ENCODE measurements around the gene ST6GAL2.
A peak's percentile ranks its signal among the peaks of the same experiment; 100 is the strongest.

Gene ST6GAL2

DNA sequence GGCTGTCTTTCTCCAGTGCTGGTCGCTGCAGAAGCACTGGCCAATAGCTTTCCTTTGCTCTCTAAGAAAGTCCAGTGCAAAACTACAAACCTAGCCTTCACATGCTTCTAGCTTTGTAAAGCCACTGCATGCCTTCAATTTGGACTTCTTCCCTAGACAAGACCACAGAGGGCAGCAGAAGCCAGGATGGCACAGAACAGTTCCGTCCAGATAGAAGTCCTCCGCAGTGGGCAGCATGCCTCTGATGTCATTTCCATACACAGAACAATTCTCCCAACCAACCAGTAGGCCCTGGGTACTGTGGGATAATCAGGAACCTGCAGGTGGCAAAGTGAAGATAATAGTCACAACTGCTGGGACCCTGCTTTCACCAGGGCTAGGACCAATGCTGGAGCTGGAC is 3.3 kb downstream of the ST6GAL2 start:
- TF ChIP-seq, protein P1, sequence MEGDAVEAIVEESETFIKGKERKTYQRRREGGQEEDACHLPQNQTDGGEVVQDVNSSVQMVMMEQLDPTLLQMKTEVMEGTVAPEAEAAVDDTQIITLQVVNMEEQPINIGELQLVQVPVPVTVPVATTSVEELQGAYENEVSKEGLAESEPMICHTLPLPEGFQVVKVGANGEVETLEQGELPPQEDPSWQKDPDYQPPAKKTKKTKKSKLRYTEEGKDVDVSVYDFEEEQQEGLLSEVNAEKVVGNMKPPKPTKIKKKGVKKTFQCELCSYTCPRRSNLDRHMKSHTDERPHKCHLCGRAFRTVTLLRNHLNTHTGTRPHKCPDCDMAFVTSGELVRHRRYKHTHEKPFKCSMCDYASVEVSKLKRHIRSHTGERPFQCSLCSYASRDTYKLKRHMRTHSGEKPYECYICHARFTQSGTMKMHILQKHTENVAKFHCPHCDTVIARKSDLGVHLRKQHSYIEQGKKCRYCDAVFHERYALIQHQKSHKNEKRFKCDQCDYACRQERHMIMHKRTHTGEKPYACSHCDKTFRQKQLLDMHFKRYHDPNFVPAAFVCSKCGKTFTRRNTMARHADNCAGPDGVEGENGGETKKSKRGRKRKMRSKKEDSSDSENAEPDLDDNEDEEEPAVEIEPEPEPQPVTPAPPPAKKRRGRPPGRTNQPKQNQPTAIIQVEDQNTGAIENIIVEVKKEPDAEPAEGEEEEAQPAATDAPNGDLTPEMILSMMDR (IDR thresholded peaks at IDR 0.05; ENCODE audit: low read length, missing control alignments), result no peak
- H3K4me3 ChIP-seq (replicated peaks; ENCODE audit: low read depth, low read length), result no peak overlapping the region
- DNase-seq (ENCODE audit: low read depth), result peak; percentile 8

DNA sequence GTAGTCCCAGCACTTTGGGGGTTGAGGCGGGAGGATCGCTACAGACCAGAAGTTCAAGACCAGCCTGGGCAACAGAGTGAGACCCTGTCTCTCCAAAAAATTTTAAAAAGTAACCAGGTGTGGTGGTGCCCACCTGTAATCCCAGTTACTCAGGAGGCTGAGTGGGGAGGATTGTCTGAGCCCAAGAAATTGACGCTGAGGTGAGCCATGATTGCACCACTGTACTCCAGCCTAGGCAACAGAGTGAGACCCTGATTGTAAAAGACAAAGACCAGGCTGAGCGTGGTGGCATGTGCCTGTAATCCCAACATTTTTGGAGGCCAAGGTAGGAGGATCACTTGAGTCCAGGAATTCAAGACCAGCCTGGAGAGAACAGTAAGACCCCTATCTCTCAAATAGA is 7.8 kb downstream of the ST6GAL2 start:
- DNase-seq (ENCODE audit: low read depth), result no peak
- no peak overlapping the region for H3K4me3 ChIP-seq (replicated peaks; ENCODE audit: low read depth, low read length)
- TF ChIP-seq, protein P1 (IDR thresholded peaks at IDR 0.05; ENCODE audit: low read length, missing control alignments), result no peak

DNA sequence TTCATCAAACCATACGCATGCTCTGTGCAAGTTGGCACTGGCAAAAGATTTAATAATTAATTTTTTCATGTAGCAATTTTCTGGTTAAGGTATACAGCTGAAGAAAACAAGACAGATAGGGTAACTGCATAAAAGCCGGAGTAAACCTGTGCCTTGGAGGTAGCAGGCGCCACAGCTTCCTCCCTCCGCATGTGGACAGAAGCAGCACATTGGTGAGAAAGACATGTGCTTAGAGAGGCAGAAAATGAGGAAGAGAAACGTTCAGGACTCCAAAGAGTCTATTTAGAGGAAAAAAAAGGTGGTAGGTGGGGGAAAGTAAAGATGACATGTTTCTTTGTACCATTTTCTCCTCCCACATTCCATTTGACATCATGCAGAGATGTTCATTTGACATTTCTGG is 9.3 kb downstream of the ST6GAL2 start:
- TF ChIP-seq, protein P1 (IDR thresholded peaks at IDR 0.05; ENCODE audit: low read length, missing control alignments), result no peak
- no peak for DNase-seq (ENCODE audit: low read depth)
- no peak overlapping the region for H3K4me3 ChIP-seq (replicated peaks; ENCODE audit: low read depth, low read length)

DNA sequence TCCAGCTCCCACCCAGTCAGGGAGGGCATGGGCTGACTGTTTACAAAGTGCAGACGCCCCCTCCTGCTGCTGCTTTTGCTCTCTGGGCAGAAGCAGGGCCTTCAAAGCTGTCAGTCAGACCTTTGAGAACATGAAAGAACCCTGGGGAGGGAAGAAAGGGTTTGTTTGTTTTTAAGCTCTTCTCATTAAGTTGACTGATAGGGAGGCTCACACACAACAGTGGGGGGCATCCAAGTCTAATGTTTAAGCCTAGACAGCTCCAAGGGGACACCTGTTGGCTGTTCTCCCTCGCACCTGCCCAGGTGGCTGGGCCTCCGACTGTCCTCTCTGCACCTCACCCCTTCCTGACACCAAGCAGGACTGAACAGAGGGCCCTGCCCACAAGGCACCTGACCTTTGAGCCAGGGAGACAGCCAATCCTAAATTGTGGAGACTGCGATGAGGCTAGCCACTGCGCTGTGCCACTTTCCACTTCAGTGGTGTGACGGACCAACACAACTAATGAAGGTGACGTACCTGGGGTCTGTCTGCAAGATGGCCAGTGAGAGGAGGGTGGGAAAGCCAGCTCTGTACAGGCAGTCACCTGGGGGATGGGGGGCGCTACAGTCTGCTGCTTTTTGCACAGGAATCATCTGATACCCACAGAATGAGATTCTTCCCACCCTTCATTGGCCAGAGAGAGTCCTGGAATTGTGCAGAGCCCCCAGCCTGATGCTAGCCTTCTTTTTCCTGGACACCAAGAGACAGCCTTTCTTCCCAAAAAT is 16.3 kb downstream of the ST6GAL2 start:
- TF ChIP-seq, protein P1 (IDR thresholded peaks at IDR 0.05; ENCODE audit: low read length, missing control alignments), result no peak
- H3K4me3 ChIP-seq (replicated peaks; ENCODE audit: low read depth, low read length), result no peak overlapping the region
- DNase-seq (ENCODE audit: low read depth), result no peak

DNA sequence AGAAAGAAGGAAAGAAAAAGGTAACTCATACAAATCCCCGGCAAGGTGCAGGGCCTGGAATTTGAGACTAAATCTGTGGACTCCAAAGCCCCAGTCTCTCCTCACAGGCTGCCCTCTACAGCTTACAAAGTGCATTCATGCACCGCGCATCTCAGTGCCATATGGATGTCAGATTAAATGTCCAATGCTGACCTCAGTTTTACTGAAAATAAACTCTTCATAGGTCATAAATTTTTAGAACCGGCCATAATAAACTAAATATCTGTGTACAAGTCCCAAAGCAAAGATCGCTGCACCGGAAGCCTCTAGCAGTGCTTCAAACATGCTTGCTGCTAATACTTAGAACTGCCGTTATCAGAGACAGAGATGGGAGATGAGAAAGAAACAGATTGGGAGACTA is 17.7 kb downstream of the ST6GAL2 start:
- no peak for DNase-seq (ENCODE audit: low read depth)
- TF ChIP-seq, protein P1 (IDR thresholded peaks at IDR 0.05; ENCODE audit: low read length, missing control alignments), result peak; percentile 19
- no peak overlapping the region for H3K4me3 ChIP-seq (replicated peaks; ENCODE audit: low read depth, low read length)

DNA sequence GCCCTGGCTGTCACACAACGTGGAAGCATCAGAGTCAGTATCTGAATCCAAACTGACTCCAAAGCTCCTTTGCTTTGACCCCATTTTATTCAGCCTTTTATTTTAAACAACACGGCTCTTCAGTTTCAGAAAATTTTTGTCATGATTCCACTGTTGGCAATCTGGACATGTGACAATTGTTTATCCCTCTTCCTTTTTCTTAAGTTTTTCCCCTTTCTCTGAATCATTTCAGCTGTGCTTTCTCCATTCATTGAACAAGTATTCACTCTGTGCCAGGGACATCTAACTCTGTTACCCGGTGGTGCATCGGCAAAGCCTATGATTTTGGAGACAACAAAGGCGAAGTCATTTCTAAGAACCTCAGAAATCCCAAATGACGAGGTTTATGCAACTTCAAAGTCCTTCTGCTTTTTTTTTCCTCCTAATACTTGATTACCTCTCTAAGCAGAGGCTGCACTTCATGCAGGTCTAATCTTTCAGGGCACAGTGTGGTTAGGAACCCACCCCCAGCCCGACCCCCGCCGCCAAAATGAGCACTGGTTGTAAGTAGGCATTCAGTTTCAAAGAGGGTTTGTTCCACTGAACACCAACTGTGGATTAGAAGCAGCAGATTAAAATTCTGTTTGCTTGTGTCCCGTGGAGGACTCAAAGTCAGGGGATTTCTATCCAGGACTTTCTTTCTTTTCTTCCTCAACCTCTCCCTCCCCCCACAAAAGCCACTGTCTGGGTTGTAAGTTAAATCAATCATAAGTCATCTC is 18.6 kb downstream of the ST6GAL2 start:
- H3K4me3 ChIP-seq (replicated peaks; ENCODE audit: low read depth, low read length), result no peak overlapping the region

More for the DNA sequence above, 18.6 kb downstream of the ST6GAL2 start:
- TF ChIP-seq, protein P1 (IDR thresholded peaks at IDR 0.05; ENCODE audit: low read length, missing control alignments), result no peak
- no peak for DNase-seq (ENCODE audit: low read depth)
